ENCODE data around the gene THY1. TPM values are rescaled to one million over a fixed set of nuclear protein-coding genes. Genes with fewer than 3 reads are reported as not detected.
A peak's percentile ranks its signal among the peaks of the same experiment; 100 is the strongest.

THY1 gene
- total and polyA plus RNA-seq, 8 donors: 28.7 to 130 (median 46.9) TPM

DNA sequence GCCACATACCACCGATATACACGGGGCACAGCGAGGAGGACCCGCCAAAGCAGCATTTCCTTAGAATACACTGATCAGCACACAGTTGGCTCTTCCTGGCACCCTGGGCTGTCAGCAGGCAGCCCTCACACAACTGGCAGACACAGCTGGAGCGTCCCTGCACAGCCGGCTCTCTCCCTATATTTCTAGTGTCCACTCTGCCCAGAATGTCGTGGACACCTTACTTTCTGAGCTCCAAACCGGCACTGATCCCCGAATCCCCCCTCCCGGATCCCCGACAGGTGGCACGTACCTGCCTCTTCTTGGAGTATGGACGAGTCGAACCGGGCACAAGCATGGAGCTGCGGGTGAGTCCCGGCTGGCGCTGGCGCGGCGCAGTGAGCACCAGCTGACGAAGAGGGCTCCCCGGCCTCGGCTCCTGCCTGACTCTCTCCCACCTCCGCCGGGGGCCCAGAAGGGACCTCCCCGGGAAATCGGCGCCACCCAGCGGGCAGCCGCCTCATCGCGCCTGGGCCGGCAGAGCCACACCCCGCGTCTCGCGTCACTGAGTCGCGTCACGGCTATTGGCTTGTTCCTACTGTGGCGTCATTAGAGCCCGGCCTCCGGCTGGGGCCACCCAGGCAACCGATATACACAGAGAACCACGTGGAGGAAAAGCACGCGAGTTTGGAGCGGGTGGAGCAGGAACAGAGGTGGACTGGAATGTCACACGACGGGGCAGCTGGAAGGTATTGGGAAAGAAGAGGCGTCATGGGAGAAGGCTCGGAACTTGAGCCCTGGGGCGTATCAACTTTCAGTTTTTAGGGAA is 41.6 kb downstream of the THY1 start, which contains the start of gene USP2:
USP2 (minus strand) TSS at position 510 of the 808 bp plus-strand sequence. CDS start 8,210 bp downstream, outside the sequence.
- ATAC-seq (peak; percentile 98), DNase-seq (peak; percentile 95 to 98 (median 98))
- intact Hi-C loops (cut with DNase I): no loop called here
- peak within 1 kb of the TSS; percentile 31 to 43 for H3K4me3 ChIP-seq
- TF ChIP-seq, protein P1, sequence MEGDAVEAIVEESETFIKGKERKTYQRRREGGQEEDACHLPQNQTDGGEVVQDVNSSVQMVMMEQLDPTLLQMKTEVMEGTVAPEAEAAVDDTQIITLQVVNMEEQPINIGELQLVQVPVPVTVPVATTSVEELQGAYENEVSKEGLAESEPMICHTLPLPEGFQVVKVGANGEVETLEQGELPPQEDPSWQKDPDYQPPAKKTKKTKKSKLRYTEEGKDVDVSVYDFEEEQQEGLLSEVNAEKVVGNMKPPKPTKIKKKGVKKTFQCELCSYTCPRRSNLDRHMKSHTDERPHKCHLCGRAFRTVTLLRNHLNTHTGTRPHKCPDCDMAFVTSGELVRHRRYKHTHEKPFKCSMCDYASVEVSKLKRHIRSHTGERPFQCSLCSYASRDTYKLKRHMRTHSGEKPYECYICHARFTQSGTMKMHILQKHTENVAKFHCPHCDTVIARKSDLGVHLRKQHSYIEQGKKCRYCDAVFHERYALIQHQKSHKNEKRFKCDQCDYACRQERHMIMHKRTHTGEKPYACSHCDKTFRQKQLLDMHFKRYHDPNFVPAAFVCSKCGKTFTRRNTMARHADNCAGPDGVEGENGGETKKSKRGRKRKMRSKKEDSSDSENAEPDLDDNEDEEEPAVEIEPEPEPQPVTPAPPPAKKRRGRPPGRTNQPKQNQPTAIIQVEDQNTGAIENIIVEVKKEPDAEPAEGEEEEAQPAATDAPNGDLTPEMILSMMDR (IDR thresholded peaks at IDR 0.05): peak; percentile 84 to 92
- no peaks in the 10 kb centered on the region for H3K9me3 ChIP-seq
- peaks cover 4 to 18% of the 10 kb centered on the region in 2 donors for H3K4me1 ChIP-seq
- peak within 1 kb of the TSS in 1 of 2 donors; percentile 41 for H3K27ac ChIP-seq
- H3K27me3 ChIP-seq: peaks cover 0 to 12% of the 10 kb centered on the region in 2 donors
- H3K36me3 ChIP-seq: no peaks in the 10 kb centered on the region

DNA sequence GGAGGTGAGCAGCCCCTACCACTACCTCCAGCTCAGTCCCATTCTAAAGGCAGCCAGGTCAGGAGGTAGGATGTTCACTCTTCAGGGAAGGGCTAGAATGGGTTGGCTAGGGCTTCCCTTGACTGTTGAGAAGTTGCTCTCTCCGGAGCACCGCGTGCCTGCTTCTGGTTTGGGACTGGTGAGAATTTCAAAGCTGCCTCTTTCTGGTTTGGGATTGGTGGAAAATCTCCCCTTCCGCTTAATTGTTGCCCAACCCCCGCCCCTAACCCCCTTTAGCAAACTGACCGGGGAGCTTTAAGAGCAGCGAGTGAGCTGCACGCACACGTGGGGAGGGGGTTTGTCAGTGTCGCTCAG is 42.2 kb downstream of the THY1 start:
- no peak for DNase-seq
- intact Hi-C loops (cut with DNase I): no loop called here
- peak overlapping the region; percentile 31 to 43 for H3K4me3 ChIP-seq
- H3K36me3 ChIP-seq: no peaks in the 10 kb centered on the region
- TF ChIP-seq, protein P1 (IDR thresholded peaks at IDR 0.05): no peak
- ATAC-seq: peak; percentile 1
- H3K4me1 ChIP-seq: peaks cover 9 to 24% of the 10 kb centered on the region in 2 donors
- peaks cover 0 to 12% of the 10 kb centered on the region in 2 donors for H3K27me3 ChIP-seq
- no peaks in the 10 kb centered on the region for H3K9me3 ChIP-seq
- H3K27ac ChIP-seq: no peak overlapping the region

DNA sequence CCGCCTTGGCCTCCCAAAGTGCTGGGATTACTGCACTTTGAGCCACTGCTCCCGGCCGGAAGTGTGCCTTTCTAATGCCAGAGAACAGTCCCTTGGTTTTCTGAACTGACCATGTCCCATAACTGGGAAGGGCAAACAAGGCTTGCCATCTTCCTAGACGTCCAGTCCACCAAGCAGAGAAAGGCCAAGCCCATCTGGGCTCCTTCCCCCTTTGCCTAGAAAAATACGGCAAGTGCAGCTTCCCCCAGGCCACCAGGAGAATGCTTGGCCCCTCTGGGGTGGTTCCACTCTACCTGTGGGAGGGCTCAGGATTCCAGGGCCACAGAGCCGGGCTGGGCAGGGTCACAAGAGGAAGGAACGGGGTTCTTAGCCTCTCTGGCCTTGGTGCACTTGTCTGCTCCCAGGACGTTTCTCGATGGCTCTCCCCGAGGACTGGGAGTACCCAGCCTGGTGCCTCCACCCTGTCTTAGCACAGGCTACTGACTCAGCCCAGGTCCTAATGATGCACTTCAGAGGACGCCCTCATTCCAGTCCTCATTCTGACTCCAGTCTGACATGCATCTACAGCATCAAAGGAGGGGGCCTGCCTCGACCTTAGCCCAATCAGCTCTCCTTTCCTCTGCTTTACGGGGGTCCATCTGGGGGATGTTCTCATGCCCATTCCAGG is 42.7 kb downstream of the THY1 start:
- no peak overlapping the region for H3K27ac ChIP-seq
- intact Hi-C loops (cut with DNase I): no loop called here
- TF ChIP-seq, protein P1 (IDR thresholded peaks at IDR 0.05): no peak
- H3K4me3 ChIP-seq: no peak overlapping the region
- no peaks in the 10 kb centered on the region for H3K36me3 ChIP-seq
- H3K4me1 ChIP-seq: peaks cover 10 to 26% of the 10 kb centered on the region in 2 donors
- peak in 1 of 4 donors; percentile 53 for DNase-seq
- ATAC-seq: no peak
- H3K9me3 ChIP-seq: no peaks in the 10 kb centered on the region
- H3K27me3 ChIP-seq: peaks cover 0 to 12% of the 10 kb centered on the region in 2 donors

DNA sequence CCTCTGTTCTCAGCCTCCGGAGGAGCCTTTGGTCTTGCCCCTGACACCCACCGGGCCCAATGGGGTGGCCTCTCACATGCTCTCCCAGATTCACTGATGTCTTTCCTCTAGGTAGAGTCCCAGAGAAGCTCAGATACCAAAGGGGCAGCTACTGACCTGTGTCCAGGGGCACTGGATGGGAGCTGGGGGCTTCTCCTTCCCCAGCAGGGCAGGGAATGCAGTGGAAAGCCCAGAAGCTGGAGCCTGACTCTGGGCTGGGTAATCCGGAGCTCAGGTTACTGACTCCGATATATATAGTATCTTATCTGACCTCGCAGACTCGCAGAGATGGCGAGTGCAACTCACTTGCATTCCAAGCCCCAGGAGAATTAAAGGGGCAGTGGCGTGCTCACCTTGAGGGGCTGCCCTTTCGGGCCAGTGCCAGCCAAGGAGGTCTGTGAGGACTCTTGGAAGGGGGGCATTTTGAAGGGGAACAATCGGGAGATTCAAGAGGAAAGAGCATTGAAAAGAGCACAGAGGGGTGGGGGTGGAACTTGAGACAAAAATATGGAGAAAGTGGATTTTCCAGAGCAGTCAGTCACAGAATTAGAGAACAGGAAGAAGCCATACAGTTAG is 44.0 kb downstream of the THY1 start:
- Histone ChIP-seq H3K36me3 (no peaks in the 10 kb centered on the region), H3K27me3 (peaks cover 0 to 12% of the 10 kb centered on the region in 2 donors), H3K4me1 (peaks cover 10 to 26% of the 10 kb centered on the region in 2 donors), H3K4me3 (no peak overlapping the region), H3K27ac (no peak overlapping the region), H3K9me3 (no peaks in the 10 kb centered on the region)
- peak in 1 of 4 donors; percentile 41 for DNase-seq
- intact Hi-C loops (cut with DNase I): no loop called here
- ATAC-seq: no peak
- TF ChIP-seq, protein P1 (IDR thresholded peaks at IDR 0.05): no peak
